Parathyroid adenoma (tissue), 2 donors: ENCODE data around the gene CFAP92.

Source experiments
- H2AFZ ChIP-seq: fragments of 300-600 bp; sonication (generic); one replicate; pipeline ENCODE4 v1.7.0; 2017; ENCODE audit warnings: antibody characterized with exemption, mild to moderate bottlenecking
- H3K27ac ChIP-seq: fragments of 300-600 bp; sonication (generic); one replicate; pipeline ENCODE4 v1.7.0; 2017
- H3K27me3 ChIP-seq: fragments of 300-600 bp; sonication (generic); one replicate; pipeline ENCODE4 v1.7.0; 2017; ENCODE audit warnings: low read length; ENCODE audit not compliant: control insufficient read depth, insufficient read depth
- H3K36me3 ChIP-seq: fragments of 300-600 bp; sonication (generic); one replicate; pipeline ENCODE4 v1.7.0; 2017; ENCODE audit warnings: low read length; ENCODE audit not compliant: control insufficient read depth, insufficient read depth
- H3K4me1 ChIP-seq: fragments of 300-600 bp; sonication (generic); one replicate; pipeline ENCODE4 v1.7.0; 2017; ENCODE audit warnings: control low read depth
- H3K4me2 ChIP-seq: fragments of 300-600 bp; sonication (generic); one replicate; pipeline ENCODE4 v1.7.0; 2017; ENCODE audit warnings: low read length
- H3K4me3 ChIP-seq: fragments of 300-600 bp; sonication (generic); one replicate; pipeline ENCODE4 v1.7.0; 2017; ENCODE audit warnings: low read depth, low read length
- H3K79me2 ChIP-seq: fragments of 300-600 bp; sonication (generic); one replicate; pipeline ENCODE4 v1.7.0; 2017; ENCODE audit warnings: control low read depth
- H3K9ac ChIP-seq: fragments of 300-600 bp; sonication (generic); one replicate; pipeline ENCODE4 v1.7.0; 2017; ENCODE audit warnings: mild to moderate bottlenecking
- H3K9me3 ChIP-seq: fragments of 300-600 bp; sonication (generic); one replicate; pipeline ENCODE4 v1.7.0; 2017; ENCODE audit warnings: low read length; ENCODE audit not compliant: control insufficient read depth
- CTCF ChIP-seq: fragments of 300-600 bp; sonication (generic); IDR thresholded peaks from one replicate; pipeline ENCODE4 v1.7.0; 2017; ENCODE audit warnings: antibody characterized with exemption, mild to moderate bottlenecking
- donor health status: primary hyperparathyroidism.

Gene CFAP92

DNA sequence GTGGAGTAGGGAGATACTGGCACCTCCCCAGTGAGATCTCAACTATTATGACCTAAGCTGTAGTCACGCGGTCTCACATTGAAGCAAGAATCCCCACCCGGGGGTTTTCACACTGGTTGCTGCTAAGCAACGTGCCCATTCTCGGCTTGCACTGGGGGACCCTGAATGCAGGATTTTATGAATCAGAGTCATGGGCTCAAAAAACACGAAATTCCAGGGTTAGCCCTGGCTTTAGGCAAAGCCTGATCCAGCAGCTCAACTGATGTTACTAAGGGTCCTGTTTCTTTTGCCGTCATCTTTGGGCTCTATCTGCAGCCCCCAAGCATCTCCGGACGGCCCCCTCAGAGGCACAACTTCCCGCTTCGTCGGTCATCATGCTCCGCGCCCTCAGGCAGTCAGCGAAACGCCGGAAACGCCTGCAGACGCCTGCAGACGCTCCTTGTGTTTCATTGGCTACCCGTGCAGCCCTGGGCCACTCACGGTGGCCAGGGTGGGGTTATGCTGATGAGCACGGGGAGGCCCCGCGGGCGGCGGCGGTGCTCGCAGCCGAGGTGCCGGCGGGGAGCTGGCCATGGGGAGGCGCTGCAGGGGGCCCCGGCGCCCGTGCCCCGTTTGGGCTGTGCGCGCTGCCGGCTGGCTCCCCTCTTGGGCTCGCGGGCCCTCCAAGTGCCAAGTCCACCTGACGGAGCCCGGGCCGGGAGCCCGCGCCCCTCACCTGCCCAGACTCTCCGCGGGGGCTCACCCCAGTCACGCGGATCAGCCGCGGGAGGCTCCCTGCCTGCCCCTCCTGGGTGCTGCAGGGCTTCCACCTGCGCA, 33.1 kb upstream of the CFAP92 start:
- peak; percentile 62 for TF ChIP-seq CTCF
- Histone ChIP-seq H3K36me3 (no peaks in the 10 kb centered on the region), H2AFZ (peak overlapping the region; percentile 63), H3K4me1 (peaks cover 5% of the 10 kb centered on the region), H3K27me3 (no peaks in the 10 kb centered on the region), H3K27ac (peak overlapping the region; percentile 1), H3K4me3 (peak overlapping the region; percentile 46), H3K4me2 (peak overlapping the region; percentile 82), H3K9ac (no peak overlapping the region), H3K79me2 (no peaks in the 10 kb centered on the region), H3K9me3 (no peaks in the 10 kb centered on the region)

DNA sequence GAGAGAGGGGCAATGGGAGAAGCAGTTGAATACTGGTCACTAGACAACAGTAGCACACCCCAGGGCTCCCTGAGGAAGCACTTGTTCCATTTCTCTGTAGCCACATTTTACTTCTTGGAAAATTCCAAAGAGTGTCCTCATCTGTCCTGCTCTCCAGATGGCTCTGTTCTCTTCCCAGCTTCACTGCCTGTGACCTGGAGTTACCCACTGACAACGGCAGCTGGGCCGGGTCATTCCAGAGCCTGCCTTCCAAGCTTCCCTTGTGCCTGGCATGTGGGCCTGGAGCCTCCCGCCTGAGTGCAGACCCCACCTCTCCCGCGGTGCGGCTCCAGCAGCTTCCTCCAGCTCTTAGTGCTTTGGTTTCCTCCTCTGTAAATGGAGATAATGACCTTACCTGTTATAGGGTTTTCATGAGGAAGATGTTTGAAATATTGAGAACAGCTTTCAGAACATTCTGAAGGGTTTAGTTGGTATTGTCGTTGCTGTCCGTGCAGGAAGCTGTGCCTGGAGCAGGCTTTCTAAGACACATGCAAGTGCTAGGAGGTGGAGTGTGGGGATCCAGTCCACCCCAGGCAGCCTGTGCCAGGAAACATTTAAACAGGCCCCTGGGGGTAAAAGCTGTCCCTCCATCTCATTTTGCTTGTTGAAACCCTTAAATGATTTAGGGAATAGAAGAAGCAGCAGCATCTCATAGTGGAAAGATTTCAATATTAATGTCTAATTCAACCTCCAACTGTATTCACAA, 32.0 kb upstream of the CFAP92 start:
- no peaks in the 10 kb centered on the region for H3K79me2 ChIP-seq
- no peaks in the 10 kb centered on the region for H3K9me3 ChIP-seq
- H3K9ac ChIP-seq, result no peak overlapping the region
- no peaks in the 10 kb centered on the region for H3K36me3 ChIP-seq
- H2AFZ ChIP-seq, result no peak overlapping the region
- H3K4me2 ChIP-seq, result no peak overlapping the region
- H3K4me1 ChIP-seq, result peaks cover 5% of the 10 kb centered on the region
- no peak for TF ChIP-seq CTCF
- H3K27me3 ChIP-seq, result no peaks in the 10 kb centered on the region
- H3K27ac ChIP-seq, result no peak overlapping the region
- no peak overlapping the region for H3K4me3 ChIP-seq

- Histone ChIP-seq H3K9me3 (no peaks in the 10 kb centered on the region), H3K4me3 (no peak overlapping the region), H2AFZ (no peak overlapping the region), H3K9ac (no peak overlapping the region), H3K4me2 (no peak overlapping the region), H3K27me3 (no peaks in the 10 kb centered on the region), H3K36me3 (no peaks in the 10 kb centered on the region), H3K27ac (no peak overlapping the region), H3K4me1 (peaks cover 5% of the 10 kb centered on the region), H3K79me2 (no peaks in the 10 kb centered on the region)
- no peak for TF ChIP-seq CTCF
These were observed 31.2 kb upstream of the CFAP92 start for GRCh38 chr3:129025108-129025507.

- no peak overlapping the region for H3K4me3 ChIP-seq
- H3K27me3 ChIP-seq, result no peaks in the 10 kb centered on the region
- no peak for TF ChIP-seq CTCF
- no peak overlapping the region for H3K9ac ChIP-seq
- H3K79me2 ChIP-seq, result no peaks in the 10 kb centered on the region
- H3K36me3 ChIP-seq, result no peaks in the 10 kb centered on the region
- no peaks in the 10 kb centered on the region for H3K9me3 ChIP-seq
- H3K27ac ChIP-seq, result no peak overlapping the region
- peaks cover 5% of the 10 kb centered on the region for H3K4me1 ChIP-seq
- no peak overlapping the region for H2AFZ ChIP-seq
- no peak overlapping the region for H3K4me2 ChIP-seq
These were observed 30.0 kb upstream of the CFAP92 start for GRCh38 chr3:129023909-129024308.
